Stimulated activated CD8-positive, alpha-beta memory T cell treated with anti-CD3 and anti-CD28 coated beads, Interleukin-12 subunit alpha, Interleukin-12 subunit beta, amount 100 ng/mL, for 24 hours (primary cell): ENCODE measurements around the gene SFXN5.
"Not testable (repeated sequence)": the region's sequence is repeated elsewhere in the genome, so short reads cannot be mapped to it uniquely, and the experiment has no call there.

Experiments
- DNase-seq: peaks from one replicate; pipeline ENCODE4 v3.0.0-alpha.2; 2020; ENCODE audit errors: extremely low read depth

The SFXN5 gene

GRCh38 chr2:73071360-73072128 lies at the start of gene SFXN5:
SFXN5 (minus strand) TSS chr2:73071712; CDS start chr2:73071705, 7 bp downstream.
- DNase-seq: peak; percentile 86

GRCh38 chr2:73119611-73120239 lies 48.2 kb upstream of the SFXN5 start:
- not testable (repeated sequence) for DNase-seq

DNA sequence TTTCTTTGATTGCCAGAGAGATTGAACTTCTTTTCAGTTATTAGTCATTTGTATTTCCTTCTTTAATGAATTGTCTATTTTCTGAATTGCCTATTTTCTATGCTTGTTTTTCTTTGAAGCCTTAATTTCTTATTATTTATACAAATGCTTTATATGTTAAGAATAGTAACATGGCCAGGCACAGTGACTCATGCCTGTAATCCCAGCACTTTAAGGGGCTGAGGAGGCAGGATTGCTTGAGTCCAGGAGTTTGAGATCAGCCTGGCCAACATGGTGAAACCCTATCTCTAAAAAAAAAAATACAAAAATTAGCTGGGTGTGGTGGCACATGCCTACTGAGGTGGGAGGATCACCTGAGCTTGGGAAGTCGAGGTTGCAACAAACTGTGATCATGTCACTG lies 45.9 kb upstream of the SFXN5 start:
- no peak for DNase-seq

GRCh38 chr2:73116182-73116960 lies 44.9 kb upstream of the SFXN5 start:
- no peak for DNase-seq

DNA sequence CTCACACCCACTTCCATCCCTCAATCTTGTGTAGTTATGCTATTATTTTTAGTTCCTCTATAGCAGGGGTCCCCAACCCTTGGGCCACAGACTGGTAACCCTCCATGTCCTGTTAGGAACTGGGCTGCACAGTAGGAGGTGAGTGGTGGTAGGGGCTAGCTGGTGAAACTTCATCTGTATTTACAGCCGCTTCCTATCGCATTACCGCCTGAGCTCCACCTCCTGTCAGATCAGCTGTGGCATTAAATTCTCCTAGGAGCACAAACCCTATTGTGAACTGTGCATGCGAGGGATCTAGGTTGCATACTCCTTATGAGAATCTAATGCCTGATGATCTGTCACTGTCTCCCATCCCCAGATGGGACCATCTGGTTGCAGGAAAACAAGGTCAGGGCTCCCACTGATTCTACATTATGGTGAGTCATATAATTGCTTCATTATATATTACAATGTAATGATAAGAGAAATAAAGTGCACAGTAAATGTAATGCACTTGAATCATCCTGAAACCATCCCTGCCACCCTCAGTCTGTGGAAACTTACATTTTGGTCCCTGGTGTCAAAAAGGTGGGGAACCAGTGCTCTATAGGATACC lies 42.9 kb upstream of the SFXN5 start:
- DNase-seq: no peak

GRCh38 chr2:73112913-73113854 lies 41.7 kb upstream of the SFXN5 start, which contains the start of gene RAB11FIP5:
RAB11FIP5 (minus strand) TSS chr2:73112948; CDS start chr2:73112777, 171 bp downstream.
- DNase-seq: peak; percentile 32

DNA sequence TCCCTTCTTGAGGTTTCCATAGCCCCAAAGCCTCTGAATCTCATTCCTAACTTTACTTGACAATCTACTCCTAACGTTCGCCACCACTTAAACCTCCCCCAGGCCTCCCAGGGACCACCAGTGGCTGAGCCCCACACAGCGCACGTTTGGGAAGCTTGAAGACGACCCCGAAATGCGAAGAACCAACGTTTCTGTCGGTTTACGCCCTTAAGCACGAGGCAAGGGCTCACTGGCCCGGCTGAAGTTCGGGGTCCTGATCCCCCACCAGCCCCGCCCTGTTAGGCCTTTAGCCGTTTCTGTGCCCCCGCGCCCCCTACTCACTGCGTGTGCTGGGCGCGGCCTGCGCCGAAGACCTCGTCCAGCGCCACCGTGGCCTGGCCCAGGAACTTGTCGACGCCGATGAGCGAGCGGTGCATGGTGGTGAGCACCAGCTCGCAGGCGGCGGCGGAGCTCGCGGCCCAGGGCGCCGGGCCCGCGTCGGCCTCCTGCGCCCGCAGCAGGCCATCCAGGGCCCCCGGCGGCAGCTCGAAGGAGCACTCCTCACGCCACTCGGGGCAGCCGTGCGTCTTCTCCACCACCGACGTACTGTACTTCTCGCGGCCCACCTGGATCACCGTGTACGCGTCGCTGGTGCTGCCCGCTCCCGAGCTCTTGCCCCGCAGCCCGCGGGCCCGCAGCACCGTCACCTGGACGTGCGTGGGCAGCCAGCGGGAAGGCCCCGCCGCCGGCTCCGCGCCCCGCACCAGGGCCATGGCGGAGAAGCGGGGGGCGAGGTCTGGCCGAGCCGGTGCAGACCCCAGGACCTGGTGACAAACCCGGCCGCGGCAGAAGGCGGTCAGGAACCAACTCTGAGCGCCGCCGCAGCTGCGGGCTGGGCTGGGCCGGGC lies 40.8 kb upstream of the SFXN5 start:
- no peak for DNase-seq

DNA sequence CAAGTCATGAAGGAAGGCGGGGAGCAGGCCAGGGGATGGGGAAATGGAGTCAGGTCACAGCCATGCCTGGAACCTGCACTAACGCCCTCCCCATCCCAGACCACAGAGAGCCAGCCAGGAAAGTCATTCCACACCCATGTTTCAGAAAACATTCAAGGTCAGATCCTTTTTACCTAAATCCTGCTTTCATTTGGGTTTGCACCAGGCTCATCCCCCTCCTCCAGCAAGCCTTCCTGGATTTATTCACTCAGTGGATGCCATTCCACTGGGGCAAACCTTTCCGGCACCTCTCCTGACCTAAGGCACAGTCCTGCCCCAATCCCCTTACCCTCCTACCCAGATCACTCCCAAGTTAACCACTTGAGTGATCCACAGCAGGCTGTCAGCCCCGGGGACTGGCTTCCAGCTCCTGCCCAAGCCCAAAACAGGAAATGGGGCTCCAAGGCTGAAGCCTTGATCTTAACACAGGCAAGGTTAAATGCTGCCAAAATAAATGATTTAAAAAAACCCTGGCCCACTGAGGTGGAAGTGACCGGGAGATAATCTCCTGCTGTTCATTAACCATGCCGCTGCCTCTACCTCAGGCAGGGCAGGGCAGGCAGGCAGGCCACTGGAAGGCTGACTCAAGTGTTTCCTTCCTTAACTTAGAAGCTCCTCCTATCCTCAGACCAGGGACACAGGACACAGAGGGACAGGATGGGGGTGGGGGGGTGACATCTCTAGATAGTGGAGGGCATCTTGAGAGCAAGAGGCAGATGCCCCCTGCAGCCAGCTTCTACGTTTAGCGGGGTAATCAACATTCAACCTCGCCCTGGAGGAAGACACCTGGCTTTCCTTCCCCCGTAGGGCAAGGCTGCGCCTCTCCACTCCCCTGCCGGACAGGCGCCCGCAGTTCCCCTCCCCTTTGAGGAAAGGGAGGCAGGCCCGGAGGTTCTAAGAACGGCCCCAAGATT lies 39.8 kb upstream of the SFXN5 start:
- DNase-seq: no peak

- DNase-seq: no peak
Measured at GRCh38 chr2:73110168-73111072, 38.9 kb upstream of the SFXN5 start.

DNA sequence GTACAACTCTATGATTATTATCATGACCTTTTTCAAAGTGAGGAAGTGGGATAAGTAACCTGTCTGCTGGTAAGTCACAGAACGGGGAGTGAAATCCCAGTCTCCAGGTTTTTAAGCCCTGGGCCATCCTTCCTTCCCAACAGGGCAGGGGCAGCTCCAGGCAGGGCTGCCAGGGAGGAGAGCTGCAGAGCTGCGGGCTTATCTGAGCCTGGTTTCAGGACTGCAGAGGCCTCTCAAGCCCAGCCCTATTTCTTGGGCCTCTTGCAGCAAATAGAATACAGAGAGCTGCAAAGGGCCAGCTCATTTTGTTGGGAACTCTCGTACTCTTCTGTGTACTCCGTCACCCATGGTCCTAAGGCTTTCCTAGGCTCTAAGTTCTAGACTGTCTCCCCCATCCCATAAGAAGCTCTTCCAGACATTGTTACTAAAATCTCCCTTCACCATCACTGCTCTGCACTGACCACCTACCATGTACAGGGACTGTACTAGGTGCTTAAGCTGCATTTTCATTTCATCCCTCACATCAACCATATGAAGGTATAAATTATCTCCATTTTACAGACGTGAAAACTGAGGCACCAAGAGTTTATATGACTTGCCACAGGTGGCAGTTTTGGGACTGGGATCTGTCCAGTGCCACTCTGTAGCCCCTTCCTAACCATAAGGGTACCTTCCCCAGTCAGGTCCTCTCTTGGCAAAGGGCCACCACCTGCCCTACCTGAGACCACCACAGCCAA lies 38.1 kb upstream of the SFXN5 start:
- DNase-seq: no peak

- no peak for DNase-seq
Measured at GRCh38 chr2:73107211-73107926, 35.9 kb upstream of the SFXN5 start.

DNA sequence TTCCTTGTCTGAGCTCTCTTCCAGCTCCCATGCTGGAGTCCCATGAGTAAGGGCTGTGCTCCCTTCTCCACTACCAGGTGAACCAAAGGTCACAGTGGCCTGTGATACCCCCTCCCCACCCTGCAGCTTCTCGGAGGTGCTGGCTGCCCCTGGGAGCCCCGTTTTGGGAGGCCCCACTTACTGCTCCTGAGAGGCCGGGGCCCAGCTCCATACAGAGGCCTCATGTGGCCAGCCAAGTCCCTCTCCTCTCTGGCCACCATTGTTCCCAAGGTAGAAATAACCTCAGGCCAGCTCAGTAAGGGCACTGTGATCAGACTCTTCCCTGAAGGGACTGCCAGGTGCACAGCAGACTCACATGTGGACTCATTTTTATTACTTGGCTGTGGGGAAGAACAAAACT lies 35.3 kb upstream of the SFXN5 start:
- DNase-seq: no peak

DNA sequence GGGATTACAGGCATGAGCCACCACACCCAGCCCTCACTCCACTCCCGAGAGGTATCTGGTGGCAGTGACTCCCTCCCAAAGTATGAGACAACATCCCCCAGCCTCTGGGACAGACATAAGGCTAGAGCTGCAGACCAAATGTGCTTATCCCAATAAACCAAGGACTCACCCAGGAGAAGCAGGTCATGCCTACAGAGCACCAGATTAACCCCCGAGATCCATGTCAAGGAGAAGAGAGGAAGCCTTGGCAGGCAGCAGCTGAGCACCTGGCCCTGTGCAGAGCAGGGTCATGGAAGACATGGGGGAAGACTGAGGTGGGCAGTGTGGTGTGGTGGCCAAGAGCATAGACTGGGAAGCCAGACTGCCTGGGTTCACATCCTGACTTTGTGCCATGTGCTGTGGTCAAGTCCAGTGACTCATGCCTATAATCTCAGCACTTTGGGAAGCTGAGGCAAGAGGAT lies 34.0 kb upstream of the SFXN5 start:
- DNase-seq: no peak

DNA sequence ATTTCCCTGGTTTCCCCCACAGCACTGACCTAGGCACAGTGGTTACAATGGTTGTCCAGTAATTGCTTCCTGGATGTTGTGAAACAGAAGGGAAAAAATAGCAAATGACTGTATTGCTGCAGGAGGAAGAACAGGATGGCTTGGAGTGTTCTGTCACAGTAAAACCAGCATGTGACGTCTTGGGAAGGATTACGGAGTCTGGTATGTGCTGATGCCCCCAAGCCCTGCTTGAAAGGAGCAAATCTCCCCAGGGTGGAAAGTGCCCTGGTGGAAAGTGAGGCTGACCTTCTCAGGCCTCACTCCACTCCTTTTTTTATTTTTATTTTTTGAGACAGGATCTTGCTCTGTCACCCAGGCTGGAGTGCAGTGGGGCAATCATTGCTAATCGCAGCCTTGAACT lies 33.4 kb upstream of the SFXN5 start:
- no peak for DNase-seq

GRCh38 chr2:73103018-73103542 lies 31.6 kb upstream of the SFXN5 start:
- DNase-seq: no peak

DNA sequence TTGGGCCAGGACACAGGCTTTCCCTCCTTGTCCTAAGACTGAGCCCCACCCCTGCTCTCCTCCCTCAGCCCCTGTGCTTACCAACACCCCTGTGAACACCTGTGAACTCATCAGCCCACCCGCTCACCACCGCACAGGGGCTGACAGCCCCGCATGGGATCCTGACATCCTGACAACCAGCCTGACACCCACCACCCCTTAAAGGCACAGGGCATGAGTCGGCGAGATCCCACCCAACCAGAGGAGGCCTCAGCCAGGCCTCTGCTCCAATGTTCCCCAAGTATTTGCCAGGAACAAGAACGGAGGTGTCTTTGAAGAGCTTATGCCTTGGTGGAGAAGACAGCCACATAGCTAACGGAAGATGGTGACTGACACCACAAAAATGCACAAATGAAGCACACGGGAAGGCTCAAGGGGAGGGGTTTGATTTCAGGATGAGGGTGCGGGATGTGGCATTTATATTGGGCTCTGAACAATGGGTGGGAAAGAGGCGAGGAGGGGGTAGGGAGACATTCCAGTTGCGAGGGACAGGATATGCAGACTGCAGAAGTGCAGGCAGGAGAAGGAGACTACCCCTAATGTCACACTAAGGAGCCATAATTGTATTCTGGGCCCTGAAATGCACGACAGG lies 30.2 kb upstream of the SFXN5 start:
- no peak for DNase-seq
